SU-DHL-6 (cell line): ENCODE results near the gene NAA35.

ENCODE experiments used
- EZH2phosphoT487 ChIP-seq: fragments of 200-600 bp; sonication (generic), shearing (Covaris generic); conservative IDR thresholded peaks from 2 replicates; pipeline ENCODE4 v1.6.1; 2018; ENCODE audit warnings: mild to moderate bottlenecking, antibody characterized with exemption, low read length, moderate library complexity, mixed read lengths
- TF ChIP-seq, protein P1 (sequence below): fragments of 200-600 bp; sonication (generic); IDR thresholded peaks from one replicate; pipeline ENCODE4 v1.5.1; 2017; ENCODE audit warnings: antibody characterized with exemption, mild to moderate bottlenecking, low read length, moderate library complexity; ENCODE audit not compliant: insufficient read depth, poor library complexity, severe bottlenecking

DNA sequence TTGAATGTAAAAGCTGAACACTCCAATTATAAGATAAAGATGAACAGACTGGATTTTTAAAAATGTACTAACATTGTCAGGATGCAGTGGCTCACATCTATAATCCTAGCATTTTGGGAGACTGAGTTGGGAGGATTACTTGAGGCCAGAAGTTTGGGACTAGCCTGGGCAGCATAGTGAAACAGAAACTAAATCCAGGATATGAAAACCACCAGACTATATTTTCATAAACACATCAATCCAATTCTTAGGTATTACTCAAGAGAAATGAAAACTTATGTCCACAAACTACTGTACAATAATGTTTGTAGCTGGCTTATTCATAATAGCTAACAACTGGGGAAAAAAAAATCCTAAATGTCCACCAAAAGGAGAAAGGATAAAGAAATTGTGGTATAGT lies 26.8 kb upstream of the NAA35 start:
- TF ChIP-seq, protein P1, sequence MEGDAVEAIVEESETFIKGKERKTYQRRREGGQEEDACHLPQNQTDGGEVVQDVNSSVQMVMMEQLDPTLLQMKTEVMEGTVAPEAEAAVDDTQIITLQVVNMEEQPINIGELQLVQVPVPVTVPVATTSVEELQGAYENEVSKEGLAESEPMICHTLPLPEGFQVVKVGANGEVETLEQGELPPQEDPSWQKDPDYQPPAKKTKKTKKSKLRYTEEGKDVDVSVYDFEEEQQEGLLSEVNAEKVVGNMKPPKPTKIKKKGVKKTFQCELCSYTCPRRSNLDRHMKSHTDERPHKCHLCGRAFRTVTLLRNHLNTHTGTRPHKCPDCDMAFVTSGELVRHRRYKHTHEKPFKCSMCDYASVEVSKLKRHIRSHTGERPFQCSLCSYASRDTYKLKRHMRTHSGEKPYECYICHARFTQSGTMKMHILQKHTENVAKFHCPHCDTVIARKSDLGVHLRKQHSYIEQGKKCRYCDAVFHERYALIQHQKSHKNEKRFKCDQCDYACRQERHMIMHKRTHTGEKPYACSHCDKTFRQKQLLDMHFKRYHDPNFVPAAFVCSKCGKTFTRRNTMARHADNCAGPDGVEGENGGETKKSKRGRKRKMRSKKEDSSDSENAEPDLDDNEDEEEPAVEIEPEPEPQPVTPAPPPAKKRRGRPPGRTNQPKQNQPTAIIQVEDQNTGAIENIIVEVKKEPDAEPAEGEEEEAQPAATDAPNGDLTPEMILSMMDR: no peak
- TF ChIP-seq EZH2phosphoT487: no peak
